ENCODE measurements around the gene TRPV3.
"Not testable (repeated sequence)": the region's sequence is repeated elsewhere in the genome, so short reads cannot be mapped to it uniquely, and the experiment has no call there.

The TRPV3 gene

DNA sequence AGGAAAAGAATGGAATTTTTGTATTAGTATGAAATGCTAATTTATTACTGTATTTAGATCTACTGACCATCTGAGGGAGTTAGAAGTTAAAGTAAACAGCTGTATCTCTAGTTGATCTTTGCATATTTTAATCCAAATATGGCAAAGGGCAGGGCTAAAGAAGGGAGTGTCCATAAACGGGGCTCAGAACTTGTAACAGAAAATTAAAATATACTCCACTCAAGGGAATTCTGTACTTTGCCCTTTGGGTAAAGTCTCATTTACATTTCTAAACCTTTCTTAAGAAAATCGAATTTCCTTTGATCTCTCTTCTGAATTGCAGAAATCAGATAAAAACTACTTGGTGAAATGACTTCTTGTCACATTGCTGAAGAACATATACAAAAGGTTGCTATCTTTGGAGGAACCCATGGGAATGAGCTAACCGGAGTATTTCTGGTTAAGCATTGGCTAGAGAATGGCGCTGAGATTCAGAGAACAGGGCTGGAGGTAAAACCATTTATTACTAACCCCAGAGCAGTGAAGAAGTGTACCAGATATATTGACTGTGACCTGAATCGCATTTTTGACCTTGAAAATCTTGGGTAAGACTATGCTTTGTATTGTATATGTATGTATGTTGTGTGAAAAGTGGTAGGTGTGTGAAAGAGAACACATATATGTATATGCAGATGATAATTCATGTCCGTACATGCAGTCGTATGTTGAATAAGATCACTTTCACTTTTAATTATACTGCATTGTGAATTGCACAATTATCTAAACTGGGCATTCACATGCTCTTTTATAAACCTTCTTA lies 81.6 kb downstream of the TRPV3 start, which contains the start of gene ASPA:
Gene ASPA (plus strand): TSS at position 186 of the 799 bp plus-strand sequence. CDS start 163 bp downstream, at position 349.
- DNase-seq (ENCODE audit: low read depth in 1 of 2, low spot score in 1 of 2): no peak

DNA sequence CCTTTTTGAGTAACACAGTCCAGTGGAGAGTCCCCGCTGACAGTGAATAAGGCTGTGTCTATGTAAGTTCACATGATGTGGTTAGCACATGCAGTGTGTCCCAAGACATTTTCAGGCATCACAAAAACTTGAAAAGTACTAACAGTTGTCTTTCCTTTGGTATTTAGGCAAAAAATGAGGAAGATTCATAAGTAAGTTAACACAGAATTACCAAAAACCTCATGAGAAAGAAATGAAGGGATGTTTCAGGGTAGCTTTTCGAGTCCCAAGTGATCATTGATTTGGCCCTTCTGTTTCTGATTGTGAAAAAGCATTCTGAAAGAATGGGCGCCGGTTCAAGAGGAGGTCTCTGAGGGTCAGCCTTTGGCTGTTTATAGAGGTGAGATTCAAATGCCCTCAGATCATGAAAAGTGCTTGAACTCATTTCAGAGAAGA lies 82.3 kb downstream of the TRPV3 start:
- no peak for DNase-seq (ENCODE audit: low read depth in 1 of 2, low spot score in 1 of 2)

DNA sequence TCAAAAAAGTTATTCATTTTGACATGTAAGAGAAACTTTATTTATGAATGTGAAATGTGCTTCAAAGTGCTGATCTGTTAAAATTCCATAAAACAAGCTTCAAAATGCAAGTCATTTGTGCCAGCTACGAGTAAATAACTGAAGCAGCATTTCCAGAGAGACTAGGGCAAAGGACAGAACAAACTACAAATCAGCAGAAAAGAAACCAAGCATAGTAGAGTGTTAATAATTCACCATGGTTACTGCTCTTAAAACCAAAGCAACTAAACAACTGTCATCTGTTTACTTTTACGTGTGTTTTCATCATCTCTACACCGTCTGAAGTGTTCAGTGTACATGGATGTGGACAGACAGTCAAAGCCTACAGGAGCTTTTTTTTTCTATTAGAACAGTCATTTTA lies 83.4 kb downstream of the TRPV3 start:
- DNase-seq (ENCODE audit: low read depth in 1 of 2, low spot score in 1 of 2): no peak

DNA sequence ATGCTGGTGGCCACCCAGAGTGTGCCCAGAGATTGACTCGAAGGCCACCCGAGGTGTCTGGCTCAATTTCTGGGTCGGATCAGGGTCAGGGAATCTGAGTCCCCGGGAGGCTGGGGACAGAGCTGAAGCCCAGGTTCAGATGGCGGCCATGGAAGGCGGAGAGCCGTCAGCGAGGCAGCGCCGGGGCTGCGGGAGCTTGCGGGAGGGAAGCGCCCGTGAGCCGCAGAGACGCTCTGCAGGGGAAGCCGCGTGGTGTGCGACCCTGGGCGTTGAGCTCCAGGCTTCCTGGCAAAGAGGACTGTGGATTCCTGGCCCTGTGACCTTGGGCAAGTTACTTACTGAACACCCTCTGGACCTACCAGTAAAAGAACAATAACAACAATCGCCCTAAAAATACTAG lies 85.5 kb downstream of the TRPV3 start:
- DNase-seq (ENCODE audit: low read depth in 1 of 2, low spot score in 1 of 2): no peak

DNA sequence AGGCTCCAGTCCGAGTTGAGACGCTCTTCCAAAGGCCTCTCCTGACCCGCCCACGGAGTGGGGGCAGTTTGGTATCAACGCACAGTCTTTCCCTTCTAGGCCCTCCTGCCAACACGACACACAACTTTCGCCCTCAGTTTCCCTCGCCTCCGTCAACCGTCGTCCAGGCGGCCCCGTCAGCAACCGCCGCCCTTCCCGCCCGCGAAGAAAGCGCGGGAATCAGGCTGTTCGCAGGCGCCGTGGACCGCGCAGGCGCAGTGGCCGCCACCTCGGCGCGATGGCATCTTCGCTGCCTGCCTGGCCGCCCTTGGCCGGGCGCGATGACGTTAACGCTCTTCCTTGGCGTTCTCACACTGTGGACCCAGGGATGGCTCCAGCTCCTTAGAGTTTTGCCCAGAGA lies 86.0 kb downstream of the TRPV3 start, which contains the start of gene SPATA22:
Gene SPATA22 (minus strand): TSS at position 221 of the 400 bp plus-strand sequence. CDS start 2,494 bp downstream, outside the sequence.
- DNase-seq (ENCODE audit: low read depth in 1 of 2, low spot score in 1 of 2): no peak

DNA sequence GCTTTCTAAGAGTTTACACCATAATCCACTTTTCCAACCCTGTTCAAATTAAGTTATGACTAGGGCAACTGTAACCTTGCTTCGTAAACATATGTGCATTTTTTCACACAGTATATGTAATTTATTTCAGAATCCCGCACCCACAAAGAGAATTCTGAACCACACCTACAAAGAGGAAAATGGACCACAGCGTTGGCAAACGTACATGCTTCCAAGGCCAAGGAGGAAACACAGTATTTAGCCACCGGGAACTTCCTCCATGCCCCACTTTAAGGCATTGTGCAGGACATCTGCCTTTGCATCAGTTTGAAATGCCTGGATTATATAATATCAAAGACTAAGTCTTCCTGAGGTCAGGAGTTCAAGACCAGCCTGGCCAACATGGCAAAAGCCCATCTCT lies 88.1 kb downstream of the TRPV3 start:
- DNase-seq (ENCODE audit: low read depth in 1 of 2, low spot score in 1 of 2): no peak

DNA sequence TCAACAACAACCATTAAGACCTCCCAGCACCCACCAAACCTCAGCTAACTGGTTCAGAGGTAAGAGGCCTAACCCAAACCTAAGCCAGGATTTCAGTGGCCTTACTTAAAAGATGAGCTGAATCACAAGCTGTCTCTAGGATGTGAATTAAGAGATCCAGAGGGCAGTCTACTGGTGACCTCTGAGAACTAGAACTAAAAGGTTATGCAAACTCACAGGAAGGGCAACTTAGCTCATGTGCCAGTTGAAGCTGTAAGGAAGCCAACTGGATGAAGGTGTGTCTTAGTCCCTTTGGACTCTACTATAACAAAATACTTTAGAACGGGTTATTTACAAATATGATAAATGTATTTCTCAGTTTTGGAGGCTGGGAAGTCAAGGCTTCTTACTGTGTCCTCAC lies 91.3 kb downstream of the TRPV3 start:
- DNase-seq (ENCODE audit: low read depth in 1 of 2, low spot score in 1 of 2): not testable (repeated sequence)
